Ishikawa (cell line): ENCODE results near the gene LENEP.

Experiments
- CEBPB ChIP-seq: IDR thresholded peaks from 2 replicates; pipeline ENCODE4 v1.6.1; 2012
- CREB1 ChIP-seq: IDR thresholded peaks from 2 replicates; pipeline ENCODE4 v1.6.1; 2012; ENCODE audit warnings: low read depth
- EGR1 ChIP-seq: IDR thresholded peaks from 2 replicates; pipeline ENCODE4 v1.6.1; 2012
- EP300 ChIP-seq: IDR thresholded peaks from 2 replicates; pipeline ENCODE4 v1.6.1; 2012; ENCODE audit warnings: borderline replicate concordance
- FOXM1 ChIP-seq: IDR thresholded peaks from 2 replicates; pipeline ENCODE4 v1.6.1; 2012; ENCODE audit warnings: low read depth, borderline replicate concordance
- NFIC ChIP-seq: IDR thresholded peaks from 2 replicates; pipeline ENCODE4 v1.6.1; 2012
- RAD21 ChIP-seq: IDR thresholded peaks from 2 replicates; pipeline ENCODE4 v1.6.1; 2012; ENCODE audit warnings: low read depth
- TAF1 ChIP-seq: IDR thresholded peaks from 2 replicates; pipeline ENCODE4 v1.6.1; 2012; ENCODE audit warnings: low read depth, mild to moderate bottlenecking
- TCF12 ChIP-seq: IDR thresholded peaks from 2 replicates; pipeline ENCODE4 v1.6.1; 2012; ENCODE audit warnings: low read depth
- TEAD4 ChIP-seq: IDR thresholded peaks from 2 replicates; pipeline ENCODE4 v1.6.1; 2012
- YY1 ChIP-seq: IDR thresholded peaks from 2 replicates; pipeline ENCODE4 v1.6.1; 2012; ENCODE audit warnings: low read depth
- ZBTB7A ChIP-seq: IDR thresholded peaks from 2 replicates; pipeline ENCODE4 v1.6.1; 2012; ENCODE audit warnings: low read depth
- TF ChIP-seq, protein P1 (sequence below): IDR thresholded peaks from 2 replicates; pipeline ENCODE4 v1.6.1; 2012
- TF ChIP-seq, protein P2 (sequence below): IDR thresholded peaks from 2 replicates; pipeline ENCODE4 v1.6.1; 2012
- TF ChIP-seq, protein P3 (sequence below): IDR thresholded peaks from 2 replicates; pipeline ENCODE4 v1.6.1; 2012; ENCODE audit warnings: low read depth, mild to moderate bottlenecking

Gene LENEP

DNA sequence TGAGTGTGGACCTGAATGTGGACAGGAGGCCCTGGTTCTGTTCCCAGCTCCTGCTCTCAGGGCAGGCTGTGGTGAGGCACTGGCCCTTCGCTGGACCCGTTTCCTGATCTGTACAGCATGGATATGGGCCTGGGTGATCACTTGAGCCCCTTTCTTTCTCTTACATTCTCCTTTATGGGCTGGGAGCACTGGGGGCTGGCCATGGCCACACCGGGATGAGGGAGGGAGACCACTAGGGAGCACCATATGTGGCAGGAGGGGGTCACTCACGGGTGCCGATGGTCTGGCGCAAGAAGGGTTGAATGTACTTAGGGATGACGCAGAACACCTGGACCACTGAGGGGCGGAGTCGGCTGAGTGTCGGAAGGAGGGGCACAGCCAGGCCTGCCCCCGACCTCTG lies 37.5 kb downstream of the LENEP start:
- no peak for TF ChIP-seq ZBTB7A
- TF ChIP-seq CREB1, result no peak
- TF ChIP-seq TEAD4, result no peak
- no peak for TF ChIP-seq YY1
- TF ChIP-seq RAD21, result no peak
- no peak for TF ChIP-seq TAF1
- no peak for TF ChIP-seq EGR1
- TF ChIP-seq FOXM1, result no peak
- TF ChIP-seq, protein P1, sequence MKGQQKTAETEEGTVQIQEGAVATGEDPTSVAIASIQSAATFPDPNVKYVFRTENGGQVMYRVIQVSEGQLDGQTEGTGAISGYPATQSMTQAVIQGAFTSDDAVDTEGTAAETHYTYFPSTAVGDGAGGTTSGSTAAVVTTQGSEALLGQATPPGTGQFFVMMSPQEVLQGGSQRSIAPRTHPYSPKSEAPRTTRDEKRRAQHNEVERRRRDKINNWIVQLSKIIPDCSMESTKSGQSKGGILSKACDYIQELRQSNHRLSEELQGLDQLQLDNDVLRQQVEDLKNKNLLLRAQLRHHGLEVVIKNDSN, result no peak
- no peak for TF ChIP-seq TCF12
- TF ChIP-seq EP300, result no peak
- no peak for TF ChIP-seq CEBPB
- no peak for TF ChIP-seq NFIC
- TF ChIP-seq, protein P2, sequence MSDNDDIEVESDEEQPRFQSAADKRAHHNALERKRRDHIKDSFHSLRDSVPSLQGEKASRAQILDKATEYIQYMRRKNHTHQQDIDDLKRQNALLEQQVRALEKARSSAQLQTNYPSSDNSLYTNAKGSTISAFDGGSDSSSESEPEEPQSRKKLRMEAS, result no peak
- TF ChIP-seq, protein P3, sequence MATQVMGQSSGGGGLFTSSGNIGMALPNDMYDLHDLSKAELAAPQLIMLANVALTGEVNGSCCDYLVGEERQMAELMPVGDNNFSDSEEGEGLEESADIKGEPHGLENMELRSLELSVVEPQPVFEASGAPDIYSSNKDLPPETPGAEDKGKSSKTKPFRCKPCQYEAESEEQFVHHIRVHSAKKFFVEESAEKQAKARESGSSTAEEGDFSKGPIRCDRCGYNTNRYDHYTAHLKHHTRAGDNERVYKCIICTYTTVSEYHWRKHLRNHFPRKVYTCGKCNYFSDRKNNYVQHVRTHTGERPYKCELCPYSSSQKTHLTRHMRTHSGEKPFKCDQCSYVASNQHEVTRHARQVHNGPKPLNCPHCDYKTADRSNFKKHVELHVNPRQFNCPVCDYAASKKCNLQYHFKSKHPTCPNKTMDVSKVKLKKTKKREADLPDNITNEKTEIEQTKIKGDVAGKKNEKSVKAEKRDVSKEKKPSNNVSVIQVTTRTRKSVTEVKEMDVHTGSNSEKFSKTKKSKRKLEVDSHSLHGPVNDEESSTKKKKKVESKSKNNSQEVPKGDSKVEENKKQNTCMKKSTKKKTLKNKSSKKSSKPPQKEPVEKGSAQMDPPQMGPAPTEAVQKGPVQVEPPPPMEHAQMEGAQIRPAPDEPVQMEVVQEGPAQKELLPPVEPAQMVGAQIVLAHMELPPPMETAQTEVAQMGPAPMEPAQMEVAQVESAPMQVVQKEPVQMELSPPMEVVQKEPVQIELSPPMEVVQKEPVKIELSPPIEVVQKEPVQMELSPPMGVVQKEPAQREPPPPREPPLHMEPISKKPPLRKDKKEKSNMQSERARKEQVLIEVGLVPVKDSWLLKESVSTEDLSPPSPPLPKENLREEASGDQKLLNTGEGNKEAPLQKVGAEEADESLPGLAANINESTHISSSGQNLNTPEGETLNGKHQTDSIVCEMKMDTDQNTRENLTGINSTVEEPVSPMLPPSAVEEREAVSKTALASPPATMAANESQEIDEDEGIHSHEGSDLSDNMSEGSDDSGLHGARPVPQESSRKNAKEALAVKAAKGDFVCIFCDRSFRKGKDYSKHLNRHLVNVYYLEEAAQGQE, result no peak

DNA sequence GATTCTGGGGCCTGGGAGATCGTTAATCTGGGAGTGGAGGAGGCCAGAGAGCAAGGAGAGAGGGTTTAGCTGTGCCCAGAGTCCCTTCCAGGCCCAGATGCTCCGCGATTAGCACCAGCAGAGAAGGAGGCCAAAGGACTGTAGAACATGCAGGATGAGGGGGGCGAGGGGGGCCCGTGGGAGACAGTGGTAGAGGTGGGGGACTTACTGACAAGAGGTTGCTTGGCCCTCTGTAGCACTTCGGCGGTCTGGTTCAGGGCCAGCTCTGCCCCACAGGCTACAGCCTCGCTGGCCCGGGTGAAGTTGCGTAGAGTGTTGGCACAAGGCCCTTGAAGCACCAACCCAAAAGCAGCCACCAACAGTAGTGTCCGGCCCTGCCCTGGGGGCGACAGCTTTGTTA lies 39.5 kb downstream of the LENEP start:
- TF ChIP-seq TEAD4, result no peak
- TF ChIP-seq, protein P3, result no peak

DNA sequence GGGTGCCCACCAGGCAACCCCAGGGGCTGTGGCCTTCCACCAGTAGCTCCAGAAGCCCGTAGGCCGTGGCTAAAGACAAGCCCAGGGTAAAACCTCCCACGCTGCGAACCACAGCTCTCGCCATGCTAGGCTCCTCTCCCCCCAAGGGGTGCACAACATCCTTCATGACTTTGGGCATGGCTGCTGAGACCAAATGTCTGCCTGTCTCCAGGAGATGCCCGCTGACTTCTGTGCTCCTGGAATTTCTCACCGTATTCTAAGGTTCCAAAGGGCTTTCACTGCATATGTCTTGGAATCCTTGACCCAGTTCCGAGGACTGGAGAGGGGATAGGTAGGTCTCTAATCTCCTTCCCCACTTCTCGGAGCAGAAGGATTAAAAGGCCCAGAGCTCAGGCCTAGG lies 40.1 kb downstream of the LENEP start, which contains the start of the genes DCST1 and DCST2:
TSS of gene DCST1 (plus strand) at position 301 of the 400 bp plus-strand sequence. CDS start 213 bp downstream, outside the sequence.
TSS of gene DCST2 (minus strand) at position 258 of the 400 bp plus-strand sequence. CDS start at position 178, 80 bp downstream.
- TF ChIP-seq TAF1 (no peak), TEAD4 (no peak), FOXM1 (no peak), ZBTB7A (no peak), CREB1 (no peak), RAD21 (no peak), NFIC (no peak)

DNA sequence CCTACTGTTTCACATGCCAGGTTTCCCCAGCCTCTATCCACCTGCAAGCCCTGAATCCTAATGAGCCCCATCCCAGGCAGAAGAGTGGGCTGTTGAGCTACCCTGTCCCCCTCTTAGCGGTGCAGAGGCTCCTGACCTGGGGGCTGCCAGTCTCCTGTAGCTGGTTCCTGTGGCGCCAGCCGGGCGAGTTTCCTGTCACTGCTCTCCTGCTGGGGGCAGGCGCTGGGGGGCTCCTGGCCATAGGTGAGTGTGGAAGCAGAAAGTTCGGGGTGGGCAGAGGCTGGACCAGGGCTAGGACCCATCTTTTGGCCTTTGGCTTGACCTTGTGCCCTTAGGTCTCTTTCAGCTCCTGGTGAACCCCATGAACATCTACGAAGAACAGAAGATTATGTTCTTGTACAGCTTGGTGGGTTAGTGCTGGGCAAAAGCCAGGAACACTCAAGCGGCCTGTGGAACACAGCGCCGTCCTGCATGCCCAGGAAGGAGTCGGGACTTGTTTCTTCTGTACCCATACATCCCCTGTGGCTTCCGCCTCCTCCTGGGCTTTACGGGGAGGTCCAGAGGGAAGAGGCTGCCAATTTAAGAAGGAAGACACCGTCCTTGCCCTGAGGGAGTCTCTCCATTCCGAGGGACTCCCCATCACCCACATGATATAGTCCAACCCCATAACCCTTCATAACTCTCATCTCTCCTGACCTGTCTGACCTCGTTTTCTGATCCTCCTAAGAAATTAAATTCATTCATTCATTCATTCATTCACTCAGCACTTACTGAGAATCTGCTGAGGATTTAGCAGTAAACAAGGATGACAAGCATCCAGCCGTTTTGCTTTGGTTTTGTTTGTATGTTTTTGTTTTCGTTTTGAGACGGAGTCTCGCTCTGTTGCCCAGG lies 41.2 kb downstream of the LENEP start:
- TF ChIP-seq, protein P1, result no peak
- TF ChIP-seq, protein P3, result no peak
- TF ChIP-seq CREB1 (no peak), NFIC (no peak), ZBTB7A (no peak), RAD21 (no peak), TAF1 (no peak), YY1 (no peak), FOXM1 (no peak), TCF12 (no peak), EGR1 (no peak), TEAD4 (no peak), EP300 (no peak), CEBPB (no peak)
- TF ChIP-seq, protein P2, result no peak
